GM21529 (cell line): Measurements from ENCODE around the gene ZNF804B.

Source experiments
- ATAC-seq: cut with Tn5 transposase; IDR thresholded peaks from one replicate; pipeline ENCODE4 v1.9.1; 2021; ENCODE audit not compliant: unreplicated experiment

ZNF804B gene

DNA sequence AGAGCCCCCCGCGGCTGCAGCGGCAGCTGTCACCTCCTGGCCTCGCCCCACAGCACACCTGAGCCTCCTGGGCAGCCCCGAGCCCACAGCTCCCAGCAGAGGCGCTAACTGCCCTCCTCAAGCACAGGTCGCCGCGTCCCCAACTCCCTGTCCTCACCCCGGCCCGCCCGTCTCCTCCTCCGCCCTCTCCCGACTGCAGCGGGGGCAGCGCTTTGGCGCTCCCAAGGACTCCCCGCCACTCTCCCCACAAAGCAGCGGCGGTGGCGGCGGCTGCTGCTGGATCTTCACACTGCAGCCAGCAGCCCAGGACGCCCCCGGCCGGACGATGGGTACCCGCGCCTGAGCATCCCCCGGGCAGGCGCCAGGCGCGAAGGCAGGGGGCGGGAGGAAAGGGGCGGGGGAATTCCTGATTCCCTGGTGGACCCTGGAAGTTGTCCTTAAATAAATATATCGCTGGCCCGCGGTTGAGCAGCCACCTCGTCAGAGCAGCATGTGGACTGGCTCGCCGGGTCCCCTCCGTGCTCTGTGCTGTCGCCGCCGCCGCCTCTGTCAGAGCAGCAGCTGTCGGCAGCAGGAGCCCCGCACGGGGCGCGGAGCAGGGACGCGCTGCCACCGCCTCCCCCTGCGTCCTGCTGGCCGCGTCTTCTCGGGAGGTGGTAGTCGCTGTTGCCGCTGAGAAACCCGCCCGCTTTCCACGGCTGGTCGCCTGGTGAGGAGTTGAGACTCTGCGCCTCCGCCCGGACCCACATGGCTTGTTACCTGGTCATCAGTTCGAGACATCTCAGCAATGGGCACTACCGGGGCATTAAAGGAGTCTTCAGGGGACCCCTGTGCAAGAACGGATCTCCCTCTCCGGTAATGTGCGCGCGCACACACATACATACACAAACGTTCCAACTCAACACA, at the start of gene ZNF804B:
Gene ZNF804B, plus strand, starts transcription at position 471 of the 906 bp plus-strand sequence. Its CDS starts 277 bp downstream, at position 748.
- no peak for ATAC-seq

DNA sequence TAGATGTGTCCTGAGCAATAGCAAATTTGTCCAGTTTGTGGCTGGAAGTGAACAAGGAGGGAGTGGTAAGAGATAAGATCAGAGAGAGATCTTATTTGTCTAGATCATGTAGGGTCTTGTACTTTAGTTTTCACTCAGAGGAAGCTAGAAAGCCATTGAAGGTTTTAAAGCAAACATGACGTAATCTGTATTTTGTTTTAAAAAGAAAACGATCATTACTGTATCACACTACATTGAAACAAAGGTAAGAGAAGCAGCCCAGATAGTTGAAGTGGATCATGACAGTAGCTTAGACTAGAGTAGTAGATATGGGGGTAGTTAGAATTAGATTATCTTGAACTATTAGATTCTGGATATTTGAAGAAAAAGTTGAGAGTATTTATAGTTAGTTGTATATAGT, 23.6 kb upstream of the ZNF804B start:
- ATAC-seq, result no peak

DNA sequence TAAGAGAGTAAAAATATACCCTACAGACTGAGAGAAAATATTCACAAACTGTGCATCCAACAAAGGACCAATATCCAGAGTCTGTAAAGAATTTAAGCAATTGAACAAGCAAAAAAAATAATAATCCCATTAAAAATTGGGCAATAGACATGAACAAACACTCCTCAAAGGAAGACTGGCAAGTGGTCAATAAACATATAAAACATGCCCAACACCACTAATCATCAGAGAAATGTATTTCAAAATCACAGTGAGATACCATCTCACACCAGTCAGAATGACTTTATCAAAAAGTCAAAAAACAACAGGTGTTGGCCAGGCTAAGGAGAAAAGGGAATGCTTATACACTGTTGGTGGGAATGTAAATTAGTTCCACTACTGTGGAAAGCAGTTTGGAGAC, 21.9 kb upstream of the ZNF804B start:
- no peak for ATAC-seq

DNA sequence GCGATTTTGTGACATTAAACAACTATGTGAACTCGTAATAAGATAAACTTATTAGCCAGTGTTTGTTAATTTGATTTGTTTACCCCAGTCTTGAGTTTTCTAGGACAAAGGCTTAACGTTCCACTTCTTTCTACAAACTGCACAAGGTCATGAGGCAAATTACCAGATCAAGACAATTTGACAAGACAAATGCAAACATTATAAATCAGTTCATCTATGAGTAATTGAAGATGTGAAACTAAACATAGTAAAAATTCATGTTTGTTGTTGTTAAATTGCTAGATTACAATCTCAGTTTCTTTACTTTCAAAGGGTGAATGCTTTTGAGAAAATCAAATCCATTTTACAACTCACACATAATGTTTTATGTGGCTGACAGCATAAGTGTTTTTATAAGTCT, 13.4 kb upstream of the ZNF804B start:
- ATAC-seq, result no peak

DNA sequence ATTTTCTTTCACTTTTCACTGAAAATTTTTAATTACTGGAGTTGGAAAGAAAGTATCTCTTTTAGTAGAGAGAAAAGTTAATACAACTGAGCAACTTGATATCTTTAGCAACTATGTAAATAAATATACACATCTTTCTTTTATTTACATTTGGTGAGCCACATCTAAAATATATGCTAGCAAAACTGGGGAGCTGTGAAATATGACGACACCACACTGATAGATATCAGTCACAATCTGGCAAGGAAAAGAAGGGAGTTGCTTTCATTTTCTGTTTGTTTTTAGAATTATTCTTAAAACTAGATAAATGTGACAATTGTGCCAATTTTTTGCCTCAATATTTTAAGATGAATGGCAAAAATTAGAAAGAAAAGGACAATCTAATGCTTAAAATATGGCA, 2.7 kb upstream of the ZNF804B start:
- ATAC-seq, result no peak

DNA sequence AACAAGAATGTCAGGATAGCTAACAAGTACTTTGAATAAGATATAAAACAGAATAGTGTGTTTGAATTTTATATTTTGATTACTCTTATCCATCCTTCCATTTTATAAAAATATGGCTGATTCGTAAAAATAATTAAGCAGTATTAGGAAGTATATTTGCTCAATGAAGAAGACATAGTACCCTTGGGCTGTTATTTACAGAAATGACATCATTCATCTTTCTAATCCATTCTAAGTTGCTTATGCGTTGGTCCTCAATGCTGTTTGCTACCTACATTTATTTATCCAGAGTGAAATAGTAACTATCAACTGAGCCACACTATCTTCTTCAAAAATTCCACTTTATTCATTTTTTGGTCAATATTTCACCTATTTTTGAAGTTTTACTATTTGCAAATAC, 2.1 kb upstream of the ZNF804B start:
- no peak for ATAC-seq

DNA sequence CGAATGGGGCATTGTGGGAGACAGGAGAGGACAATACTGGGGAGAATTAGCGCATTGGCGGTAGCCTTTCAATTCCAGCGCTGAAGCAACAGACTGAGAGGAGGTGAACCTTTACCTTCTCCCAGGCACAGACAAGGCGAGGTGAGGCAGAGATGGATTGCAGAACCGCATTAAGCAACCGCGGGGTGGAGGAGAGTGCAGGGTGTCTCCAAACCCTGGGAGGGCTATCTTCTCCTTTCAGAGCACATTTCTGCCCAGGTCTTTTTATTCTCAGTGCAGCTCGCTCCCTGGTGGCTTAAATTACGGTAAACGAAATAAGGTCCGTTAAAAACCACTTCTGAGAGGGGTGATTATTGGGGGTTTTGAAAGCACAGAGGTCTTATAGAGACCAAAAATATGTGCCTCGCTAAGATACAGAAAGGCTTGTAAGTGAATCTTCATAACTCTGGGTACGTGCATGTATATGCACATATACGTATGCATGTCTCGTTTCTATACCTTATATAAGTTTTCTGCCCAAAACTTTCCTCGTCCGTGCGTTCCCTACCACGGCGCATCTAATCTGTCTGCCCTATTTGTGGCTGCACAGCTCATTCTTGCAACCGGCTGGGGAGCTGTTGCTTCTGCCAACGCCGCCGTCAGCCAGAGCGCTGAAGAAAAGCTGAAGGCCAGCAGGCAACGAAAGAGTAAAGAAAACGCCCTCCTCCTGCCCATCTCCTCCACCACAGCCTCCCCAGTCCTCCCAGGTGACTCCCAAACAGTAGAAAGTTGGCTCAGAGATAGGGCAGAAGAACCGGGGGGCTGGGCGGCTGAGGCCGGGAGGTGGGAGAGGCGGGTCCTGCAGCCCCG, 895 bp upstream of the ZNF804B start:
- ATAC-seq, result no peak

DNA sequence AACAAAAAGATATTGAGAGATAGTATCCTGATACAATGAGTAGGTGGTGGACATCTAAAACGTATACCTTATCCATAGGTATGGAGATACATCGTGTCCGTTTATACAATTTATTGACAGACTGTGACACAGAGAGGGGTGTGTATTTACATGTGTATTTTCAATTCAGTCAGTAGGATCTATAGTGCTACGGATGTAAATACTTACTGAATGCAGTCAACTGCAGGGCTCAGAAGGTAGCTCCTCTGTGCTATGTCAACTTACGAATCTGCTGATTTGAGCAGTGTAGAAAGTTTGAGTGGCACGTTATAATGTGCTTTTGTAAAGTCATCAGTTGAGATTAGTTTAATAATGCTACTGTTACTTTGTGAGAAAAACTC, 626 bp downstream of the ZNF804B start:
- no peak for ATAC-seq

DNA sequence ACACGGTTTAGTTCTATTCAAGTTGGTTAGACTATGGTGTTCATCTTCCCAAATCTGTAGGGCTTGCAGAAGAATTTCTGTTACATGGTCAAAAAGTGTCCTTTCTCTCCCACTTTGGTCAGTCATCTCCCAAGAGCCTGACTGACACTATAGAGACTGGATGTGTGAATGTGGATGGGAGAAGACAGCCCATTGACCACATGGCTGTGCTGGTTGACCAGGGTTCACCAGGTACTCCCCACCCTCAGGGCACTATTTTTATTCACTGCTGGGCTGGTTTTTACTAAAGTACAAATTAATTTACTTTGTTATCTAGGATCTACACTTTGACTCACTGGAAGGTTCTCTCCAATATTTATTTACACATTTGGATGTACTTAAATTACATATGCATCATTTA, 2.3 kb downstream of the ZNF804B start:
- no peak for ATAC-seq

DNA sequence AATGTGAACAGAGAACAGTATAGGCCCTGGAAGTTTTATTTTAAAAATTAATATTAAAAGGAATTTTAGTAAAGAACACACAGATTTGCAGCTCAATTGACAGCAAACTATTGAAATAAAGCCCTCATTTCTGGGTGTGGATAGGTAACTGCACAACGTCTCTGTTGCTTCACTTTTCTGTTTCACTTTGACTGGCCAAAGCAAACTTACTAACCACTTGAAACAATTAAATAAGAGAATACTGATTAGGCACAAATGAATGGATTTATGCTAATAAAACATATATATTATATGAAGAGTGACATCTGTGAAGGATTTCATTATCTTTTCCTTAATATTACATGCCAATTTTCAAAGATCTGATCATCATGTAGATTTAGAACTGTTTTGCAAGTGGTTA, 11.9 kb downstream of the ZNF804B start:
- ATAC-seq, result peak; percentile 87

DNA sequence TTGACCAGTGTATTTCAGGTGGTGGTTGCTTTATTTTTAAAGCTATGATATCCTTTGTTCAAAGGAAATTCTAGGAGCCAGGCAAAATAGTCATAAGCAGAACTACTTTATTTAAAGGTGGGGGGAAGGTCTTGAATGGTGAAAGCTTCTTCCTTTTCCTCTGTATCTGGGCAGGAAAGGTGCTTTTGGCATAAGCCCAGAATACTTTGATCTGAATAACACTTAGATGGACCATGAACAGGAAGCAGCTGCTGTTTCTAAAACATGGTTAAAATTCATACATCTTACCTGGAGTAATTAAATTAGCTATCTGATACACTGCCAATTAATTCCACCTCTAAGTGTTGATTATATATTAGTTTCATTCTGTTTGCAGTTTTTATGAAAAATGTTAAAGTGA, 13.3 kb downstream of the ZNF804B start:
- ATAC-seq, result no peak

DNA sequence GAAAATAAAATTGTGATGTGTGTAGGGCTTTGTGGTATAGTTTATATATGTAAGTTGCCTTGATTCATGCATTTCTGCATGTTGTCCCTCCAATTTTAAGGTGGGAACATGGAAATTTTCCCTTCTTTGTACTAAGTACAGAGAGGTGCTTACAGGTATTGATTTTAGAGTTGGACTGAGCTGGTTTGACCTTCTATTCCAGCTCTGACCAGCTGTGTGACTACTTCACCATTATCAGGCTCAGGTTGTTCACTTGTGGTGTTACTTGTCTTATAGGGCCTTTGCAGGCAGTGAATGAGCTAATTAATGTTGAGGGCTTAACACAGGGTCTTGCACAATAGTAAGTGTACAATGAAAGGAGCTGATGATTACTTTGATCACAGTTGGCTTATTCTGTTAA, 16.3 kb downstream of the ZNF804B start:
- no peak for ATAC-seq

DNA sequence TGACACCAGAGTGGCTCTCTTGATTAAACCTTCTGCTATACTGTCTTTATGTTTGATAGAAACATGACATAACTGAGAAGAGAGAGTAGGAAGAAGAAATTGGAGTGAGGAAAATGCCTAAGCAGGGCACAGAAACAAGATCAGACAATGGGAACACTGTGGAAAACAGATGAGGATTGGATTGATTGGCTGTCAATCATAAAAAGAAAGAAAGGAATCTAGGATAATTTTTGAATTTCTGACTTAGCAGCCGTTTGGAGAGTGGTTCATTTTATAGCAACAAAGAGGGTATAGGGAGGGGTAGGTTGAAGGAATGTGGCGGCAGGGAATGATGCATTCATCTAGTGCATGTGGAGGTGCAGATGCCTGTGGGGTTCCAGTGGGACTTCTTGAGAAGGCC, 28.3 kb downstream of the ZNF804B start:
- ATAC-seq, result no peak

DNA sequence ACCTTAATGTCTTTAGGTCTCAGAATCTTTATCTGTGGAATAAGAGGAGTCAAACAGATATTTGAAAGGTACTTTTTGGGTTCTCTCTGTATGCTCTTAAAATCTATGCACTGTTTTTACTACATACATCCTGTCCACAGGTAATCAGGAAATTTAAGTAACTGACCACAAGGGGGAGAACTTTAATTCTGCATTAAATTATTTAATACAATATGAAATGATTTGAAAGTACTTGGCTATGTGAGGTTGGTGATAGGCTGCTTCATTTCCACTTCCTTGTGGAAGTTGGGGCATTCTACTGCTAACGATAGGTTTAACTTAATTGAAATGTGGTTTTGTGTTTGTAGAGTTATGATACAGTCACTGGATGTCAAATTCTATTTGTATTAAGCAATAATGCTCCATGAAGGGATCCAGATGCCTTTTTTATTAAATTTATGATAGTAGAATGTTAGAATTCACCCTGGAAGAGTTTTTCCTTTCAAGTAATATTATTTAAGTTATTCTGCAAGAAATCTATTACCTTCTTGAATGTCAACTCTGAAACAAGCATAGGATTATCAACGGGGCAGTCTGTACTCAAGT, 30.1 kb downstream of the ZNF804B start:
- ATAC-seq, result no peak

DNA sequence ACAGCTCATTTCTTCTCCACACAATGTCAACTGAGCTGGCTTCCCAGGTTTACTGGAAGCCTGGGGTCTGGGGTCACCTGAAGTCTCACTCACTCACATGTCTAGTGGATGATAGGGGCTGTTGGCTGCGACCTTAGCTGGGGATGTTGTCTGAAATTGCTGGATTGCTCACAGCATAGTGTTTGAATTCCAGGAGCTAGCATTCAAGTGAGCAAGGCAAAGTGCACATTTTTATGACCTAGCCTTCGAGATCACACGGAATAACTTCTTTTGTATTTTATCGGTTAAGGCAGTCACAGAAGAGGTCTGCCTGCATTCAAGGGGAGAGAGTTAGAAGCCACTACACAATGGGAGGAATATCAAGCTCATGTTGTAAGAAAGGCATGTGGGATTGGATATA, 32.4 kb downstream of the ZNF804B start:
- no peak for ATAC-seq

DNA sequence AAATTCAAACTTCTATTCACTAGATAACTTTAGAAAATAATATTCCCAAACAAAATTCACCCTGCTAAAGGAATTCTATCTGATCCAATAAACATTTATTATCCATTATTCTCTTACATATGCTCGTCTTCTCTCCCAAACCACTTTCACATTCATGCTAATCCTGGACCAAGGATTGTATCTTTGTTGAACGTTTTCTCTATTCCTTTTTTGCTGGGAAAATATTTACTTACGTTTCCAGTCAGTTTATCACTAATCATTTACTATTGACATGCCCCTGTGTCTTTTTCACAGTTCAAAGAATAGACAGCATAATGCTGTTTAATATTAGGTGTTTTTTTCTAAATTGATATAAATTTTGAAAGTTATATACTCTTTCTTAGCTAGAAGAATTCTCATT, 32.9 kb downstream of the ZNF804B start:
- ATAC-seq, result no peak

DNA sequence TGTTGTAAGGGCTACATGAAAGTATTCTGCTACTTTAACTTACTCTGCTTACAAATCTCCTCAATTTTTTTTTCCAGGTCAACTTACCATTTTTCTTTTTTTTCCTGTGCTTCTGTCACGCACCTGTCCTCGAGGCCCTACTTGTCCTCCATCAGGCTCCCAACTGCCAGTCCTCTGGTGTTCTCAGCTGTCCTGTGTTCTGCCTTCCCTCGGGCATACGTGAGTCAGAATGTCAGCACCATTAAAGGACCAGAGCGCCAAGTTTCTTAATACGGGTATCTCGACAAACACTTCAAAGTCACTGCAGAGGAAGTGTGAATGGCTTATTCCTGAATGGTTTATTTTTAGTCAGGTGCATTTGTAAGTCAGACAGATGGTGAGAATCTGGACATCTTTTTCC, 36.1 kb downstream of the ZNF804B start, which contains the start of gene TEX47:
Gene TEX47, minus strand, starts transcription at position 185 of the 400 bp plus-strand sequence. CDS start 795 bp downstream, outside the sequence.
- no peak for ATAC-seq

DNA sequence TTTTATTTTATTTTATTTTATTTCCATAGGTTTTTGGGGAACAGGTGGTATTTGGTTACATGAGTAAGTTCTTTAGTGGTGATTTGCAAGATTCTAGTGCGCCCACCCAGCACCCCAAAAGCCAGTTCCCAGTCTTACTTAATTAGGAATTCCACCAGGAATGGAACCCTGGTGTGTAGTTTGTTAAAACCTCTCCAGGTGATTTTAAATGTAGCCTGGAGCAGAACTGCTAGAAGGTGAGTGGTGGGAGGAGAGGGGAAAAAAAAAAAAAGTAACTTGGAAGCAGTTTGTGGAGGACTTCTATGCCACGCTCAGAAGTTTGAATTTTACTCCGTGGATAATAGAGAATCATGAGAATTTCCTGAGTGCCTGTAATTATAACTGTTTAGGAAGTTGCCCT, 41.5 kb downstream of the ZNF804B start:
- no peak for ATAC-seq

DNA sequence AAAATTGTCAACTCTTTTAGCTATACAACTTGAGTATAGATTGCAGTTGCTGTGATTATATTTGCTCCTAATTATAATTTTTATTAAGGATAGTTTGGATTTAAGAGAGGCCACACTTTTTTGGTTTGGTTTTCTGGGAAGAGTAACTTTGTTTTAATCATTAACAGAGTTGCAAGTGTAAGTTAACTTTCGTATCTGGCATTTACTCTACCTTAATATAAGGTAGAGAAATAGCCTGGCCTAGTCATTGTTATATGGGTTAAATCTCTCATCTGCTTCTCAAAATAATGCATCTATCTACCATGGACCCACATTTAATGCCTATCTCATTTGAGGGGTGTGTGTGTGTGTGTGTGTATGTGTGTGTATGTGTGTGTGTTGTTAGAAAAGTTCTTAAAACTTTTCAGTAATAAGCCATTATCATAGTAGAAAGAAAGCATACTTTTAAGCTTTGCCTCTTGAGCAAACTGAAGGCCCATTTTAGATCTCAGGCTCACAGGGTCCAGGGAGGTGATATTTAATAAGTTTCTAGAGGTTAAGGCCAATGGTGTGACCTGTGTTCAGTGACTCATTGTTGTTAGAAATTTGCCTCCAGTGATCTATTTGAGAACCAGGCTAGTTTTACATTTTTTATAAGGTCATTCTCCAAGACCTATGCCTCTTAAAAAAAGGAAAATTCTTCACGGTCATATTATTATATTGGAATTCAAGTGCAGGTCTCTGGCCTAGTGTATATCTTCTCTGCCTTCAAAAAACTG, 47.0 kb downstream of the ZNF804B start:
- no peak for ATAC-seq

DNA sequence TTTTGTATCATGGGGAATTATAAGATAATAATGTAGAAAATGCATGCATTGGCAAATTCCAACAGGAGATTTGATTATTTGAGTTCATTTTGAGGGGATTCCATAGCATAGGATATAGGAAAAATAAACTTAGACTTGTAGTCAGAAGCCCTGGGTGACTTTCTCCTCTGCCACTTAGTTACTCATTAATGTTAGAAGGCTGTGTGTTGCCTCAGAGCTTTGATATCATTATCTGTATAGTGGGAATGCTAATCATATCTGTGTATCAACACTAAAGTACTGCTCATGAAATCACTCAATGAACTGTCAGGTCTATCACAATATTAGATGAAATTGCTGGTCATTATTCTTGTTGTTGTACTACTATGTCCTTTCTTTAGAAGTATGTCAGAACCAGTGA, 59.1 kb downstream of the ZNF804B start:
- no peak for ATAC-seq

DNA sequence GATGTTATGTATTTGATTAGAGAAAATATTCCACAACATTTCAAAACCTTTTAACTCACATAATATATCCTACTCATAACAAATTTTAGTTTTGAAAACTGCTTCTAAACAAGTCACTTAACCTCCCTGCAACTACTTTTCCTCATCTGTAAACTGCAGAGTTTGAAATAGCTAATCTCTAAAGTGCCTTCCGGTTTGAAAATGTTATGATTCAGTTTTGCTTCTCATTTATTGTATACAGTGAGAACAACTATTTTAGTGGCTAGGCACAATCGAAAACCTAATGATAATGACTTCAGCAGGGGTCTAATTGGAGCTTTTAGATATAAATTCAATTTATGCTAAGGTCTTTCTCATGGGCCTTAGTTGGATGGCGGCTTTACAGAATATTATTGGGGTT, 66.7 kb downstream of the ZNF804B start:
- ATAC-seq, result peak; percentile 57
